ENCODE results near the gene PRKAR2B.

- TF ChIP-seq CTCF (IDR thresholded peaks at IDR 0.05; ENCODE audit: low read depth, low read length) (no peak), POLR2A (IDR thresholded peaks at IDR 0.05; ENCODE audit: extremely low read depth, insufficient read length) (no peak)
Measured at GRCh38 chr7:107105591-107106245, 61.2 kb downstream of the PRKAR2B start.

Measured in NB4 (cell line).